Astrocyte of the cerebellum (primary cell): ENCODE measurements around the gene ARHGEF7.

Experiments
- DNase-seq: peaks from one replicate; pipeline ENCODE4 v3.0.0-alpha.2; 2011; ENCODE audit warnings: low read depth
- H3K4me3 ChIP-seq: 2 replicates; pipeline ENCODE4 v1.5.1; 2011; ENCODE audit warnings: mild to moderate bottlenecking, low read depth, low read length, moderate library complexity
- in situ Hi-C: cut with HindIII; loops from 2 replicates; pipeline ENCODE4 v1.10.0; 2017; ENCODE audit warnings: low sequenced_read_pairs
- TF ChIP-seq, protein P1 (sequence below): IDR thresholded peaks from 2 replicates; pipeline ENCODE4 v1.5.1; 2012; ENCODE audit warnings: low read length, low read depth, moderate library complexity, mild to moderate bottlenecking; ENCODE audit errors: missing control alignments

ARHGEF7 gene

DNA sequence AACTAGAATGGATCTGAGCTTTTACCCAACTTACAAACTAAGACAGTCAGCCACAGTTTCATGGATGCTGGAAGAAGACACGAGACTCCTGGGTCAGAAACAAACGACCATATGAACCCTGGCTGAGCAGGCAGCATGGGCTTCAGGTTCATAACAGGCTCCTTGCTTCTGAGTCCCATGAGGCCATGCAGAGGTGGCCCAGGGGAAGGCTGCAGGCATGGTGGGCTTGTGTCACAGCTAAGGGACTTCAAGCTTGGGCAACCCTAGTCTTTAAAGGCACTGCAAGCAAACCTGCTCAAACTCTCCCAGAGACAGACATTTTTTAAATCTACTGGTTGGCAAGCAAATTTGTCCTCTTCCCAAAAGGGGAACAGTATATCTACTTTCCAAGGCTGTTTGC, 5.1 kb upstream of the ARHGEF7 start:
- TF ChIP-seq, protein P1, sequence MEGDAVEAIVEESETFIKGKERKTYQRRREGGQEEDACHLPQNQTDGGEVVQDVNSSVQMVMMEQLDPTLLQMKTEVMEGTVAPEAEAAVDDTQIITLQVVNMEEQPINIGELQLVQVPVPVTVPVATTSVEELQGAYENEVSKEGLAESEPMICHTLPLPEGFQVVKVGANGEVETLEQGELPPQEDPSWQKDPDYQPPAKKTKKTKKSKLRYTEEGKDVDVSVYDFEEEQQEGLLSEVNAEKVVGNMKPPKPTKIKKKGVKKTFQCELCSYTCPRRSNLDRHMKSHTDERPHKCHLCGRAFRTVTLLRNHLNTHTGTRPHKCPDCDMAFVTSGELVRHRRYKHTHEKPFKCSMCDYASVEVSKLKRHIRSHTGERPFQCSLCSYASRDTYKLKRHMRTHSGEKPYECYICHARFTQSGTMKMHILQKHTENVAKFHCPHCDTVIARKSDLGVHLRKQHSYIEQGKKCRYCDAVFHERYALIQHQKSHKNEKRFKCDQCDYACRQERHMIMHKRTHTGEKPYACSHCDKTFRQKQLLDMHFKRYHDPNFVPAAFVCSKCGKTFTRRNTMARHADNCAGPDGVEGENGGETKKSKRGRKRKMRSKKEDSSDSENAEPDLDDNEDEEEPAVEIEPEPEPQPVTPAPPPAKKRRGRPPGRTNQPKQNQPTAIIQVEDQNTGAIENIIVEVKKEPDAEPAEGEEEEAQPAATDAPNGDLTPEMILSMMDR = no peak
- in situ Hi-C loops = loop anchor here (5.0 kb wide), 1 partner anchor 47 kb away; no protein-coding TSS in a partner anchor
- H3K4me3 ChIP-seq = no peak overlapping the region
- DNase-seq = no peak

DNA sequence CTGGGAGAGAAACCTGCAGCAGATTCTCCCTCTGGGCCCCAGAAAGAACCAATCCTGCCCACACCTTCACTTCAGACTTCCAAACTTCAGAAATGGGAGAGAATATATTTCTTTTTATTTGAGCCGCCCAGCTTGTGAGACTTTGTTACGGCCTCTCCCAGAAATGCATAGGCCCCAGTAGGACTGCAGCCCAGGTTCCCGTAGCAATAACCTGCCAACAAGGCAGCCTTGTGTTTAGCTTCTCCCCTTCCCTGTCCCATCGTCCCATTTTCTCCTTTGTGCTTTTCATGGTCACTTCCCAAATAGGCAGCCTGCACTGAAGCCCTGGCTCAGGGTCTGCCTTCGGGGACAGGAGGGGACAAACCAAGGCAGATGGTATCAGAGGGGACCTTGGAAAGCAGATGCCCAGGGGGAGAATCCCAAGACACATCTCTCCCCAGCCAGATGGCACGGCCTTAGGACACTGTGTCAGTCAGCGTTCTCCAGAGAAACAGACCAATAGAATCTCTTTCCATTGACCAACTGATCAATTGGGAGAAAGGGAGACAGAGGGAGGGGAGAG, 3.7 kb upstream of the ARHGEF7 start:
- TF ChIP-seq, protein P1 = no peak

DNA sequence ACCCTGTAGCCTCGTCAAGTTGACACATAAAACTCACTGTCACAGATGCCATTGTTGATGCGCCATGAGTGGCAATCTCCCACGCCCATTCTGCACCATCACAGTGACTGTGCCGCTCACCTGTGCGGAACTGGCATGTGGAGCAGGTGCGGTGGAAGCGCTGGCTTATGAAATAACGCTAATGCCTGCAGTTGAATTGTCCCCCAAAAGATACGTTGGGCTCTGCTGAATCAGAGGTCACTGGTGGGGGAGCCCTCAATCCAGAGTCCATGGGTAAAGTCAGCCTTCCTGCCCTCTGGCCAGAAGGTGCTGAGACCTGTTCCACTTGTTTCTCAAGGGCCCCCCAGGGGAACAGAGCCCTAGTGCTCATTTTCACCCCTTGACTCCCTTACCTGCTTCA, 2.9 kb upstream of the ARHGEF7 start:
- no peak overlapping the region for H3K4me3 ChIP-seq
- TF ChIP-seq, protein P1 = no peak
- in situ Hi-C loops = loop anchor here (5.0 kb wide), 1 partner anchor 45 kb away; no protein-coding TSS in a partner anchor
- DNase-seq = no peak

More for the DNA sequence above, 3.7 kb upstream of the ARHGEF7 start:
- in situ Hi-C loops = loop anchor here (5.0 kb wide), 1 partner anchor 46 kb away; no protein-coding TSS in a partner anchor
- no peak for DNase-seq
- no peak overlapping the region for H3K4me3 ChIP-seq

DNA sequence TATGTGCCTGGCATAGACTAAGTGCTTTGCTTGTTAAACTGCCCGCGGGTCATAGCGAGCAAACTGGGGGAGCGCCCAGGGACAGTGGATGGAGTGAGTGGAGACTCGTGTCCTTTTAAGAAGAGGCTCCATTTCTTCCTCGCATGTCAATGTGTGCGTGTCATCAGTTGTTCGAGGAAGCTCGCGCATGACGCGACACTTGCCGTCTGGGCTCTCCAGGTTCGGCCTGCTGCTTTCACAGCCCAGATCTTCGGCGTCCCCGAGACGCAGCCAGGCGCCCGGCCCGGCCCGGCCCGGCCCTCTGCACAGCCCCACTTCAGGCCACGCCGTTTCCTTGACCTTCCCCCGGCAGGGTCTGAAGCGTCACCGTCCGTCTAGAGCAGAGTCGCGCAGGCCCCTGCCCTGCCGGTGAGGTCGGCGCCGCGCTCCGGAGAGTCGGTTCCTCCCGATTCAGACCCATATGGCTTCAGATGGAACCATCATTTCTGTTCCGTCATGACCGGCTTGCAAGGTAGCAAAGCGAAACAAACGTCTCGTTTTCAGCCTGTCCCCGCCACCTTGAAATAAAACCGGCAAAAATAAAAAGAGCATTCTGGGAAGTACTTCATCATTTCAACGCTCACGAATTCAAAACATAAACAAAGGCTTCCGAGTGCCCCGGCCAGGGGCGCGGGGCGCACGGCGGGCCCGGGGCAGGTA, 599 bp upstream of the ARHGEF7 start:
- in situ Hi-C loops = loop anchor here (5.0 kb wide), 1 partner anchor 43 kb away; no protein-coding TSS in a partner anchor
- no peak for DNase-seq
- TF ChIP-seq, protein P1 = no peak
- peak overlapping the region; percentile 46 for H3K4me3 ChIP-seq

DNA sequence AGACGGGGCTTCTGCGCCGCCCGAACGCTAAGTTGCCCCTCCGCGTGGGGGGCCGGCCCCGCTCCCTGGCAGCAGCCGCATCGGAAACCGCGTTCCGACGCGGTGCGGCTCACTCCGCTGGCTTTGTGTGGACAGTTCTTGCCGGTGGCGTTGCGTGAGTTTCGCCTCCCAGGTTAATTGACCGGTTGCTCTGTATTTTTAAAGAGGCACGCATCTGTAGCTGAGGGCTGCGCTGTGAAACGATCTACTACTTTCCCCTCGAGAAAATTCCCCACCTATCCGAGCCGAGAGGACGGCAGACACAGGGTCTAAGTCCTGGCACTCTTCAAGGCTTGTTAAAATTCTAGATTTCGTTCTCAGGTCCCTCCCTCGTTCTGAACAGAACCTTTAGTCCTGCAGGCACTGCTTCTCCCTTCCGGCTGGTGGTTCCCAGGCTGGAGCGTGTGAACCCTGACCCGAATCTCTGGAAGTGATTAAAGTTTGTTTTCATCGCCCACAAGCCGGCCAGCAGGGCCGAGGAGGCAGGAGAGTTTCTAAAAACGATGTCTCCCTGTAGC, 933 bp downstream of the ARHGEF7 start:
- TF ChIP-seq, protein P1 = no peak
- in situ Hi-C loops = no loop called here
- DNase-seq = peak; percentile 51
- H3K4me3 ChIP-seq = peak overlapping the region; percentile 35

DNA sequence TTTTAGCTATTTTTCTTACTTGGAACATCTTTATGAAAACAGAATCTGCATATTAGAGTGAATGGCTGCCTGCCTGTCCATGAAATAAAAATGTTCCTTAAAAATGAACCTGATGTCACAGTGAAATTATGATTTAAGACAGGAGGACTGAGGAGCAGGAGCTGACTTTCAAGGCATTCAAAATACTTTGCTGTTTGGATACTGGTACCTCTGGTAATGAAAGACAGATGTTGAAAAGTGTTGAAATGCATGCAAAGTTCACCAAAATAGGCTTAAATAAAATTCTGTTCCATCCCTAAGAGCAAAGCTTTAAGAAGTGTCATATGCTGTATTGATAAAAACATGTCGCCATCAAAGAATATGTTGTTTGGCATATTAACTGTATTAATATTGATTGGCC, 1.7 kb downstream of the ARHGEF7 start:
- no peak for DNase-seq
- H3K4me3 ChIP-seq = no peak overlapping the region
- TF ChIP-seq, protein P1 = no peak
- in situ Hi-C loops = no loop called here
